ENCODE results near the gene CCDC60.

- TF ChIP-seq POLR2A (IDR thresholded peaks at IDR 0.05; ENCODE audit: low read depth) (no peak), CTCF (IDR thresholded peaks at IDR 0.05) (no peak)
Measured at GRCh38 chr12:119373001-119373400, 38.5 kb downstream of the CCDC60 start.

Measured in esophagus muscularis mucosa (tissue), 3 donors.